ENCODE data around the gene SPPL2C. TPM values are rescaled to one million over a fixed set of nuclear protein-coding genes. Genes with fewer than 3 reads are reported as not detected.

SPPL2C gene
- total and polyA plus RNA-seq, 2 of the 13 experiments (the other 11 are each of a cell fraction or from before 2014, with no cell fraction given) = not detected

DNA sequence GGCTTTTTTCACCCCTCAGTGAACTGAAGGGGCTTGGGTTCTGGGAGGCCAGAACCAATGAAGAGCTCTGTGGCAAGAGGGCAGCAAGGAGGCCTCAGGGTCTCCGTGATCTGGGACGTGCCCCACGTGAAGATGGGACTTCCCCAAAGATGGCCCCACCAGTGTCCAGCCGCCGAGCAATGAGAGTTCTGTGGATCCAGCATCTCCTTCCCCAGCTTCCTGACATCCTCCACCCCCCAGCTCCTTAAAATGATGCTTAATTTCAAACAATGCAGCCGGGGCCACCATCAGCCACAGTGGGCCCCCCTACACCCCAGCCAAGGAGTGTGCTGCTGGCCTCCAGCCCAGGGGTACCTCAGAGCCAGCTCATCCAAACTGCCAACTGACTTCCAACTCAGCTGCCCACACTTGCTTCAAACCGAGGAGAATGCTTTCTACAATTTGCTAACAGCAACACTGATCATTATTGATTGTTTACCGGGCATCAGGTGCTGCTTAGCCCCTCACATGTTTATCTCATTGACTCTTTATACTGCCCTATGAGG lies 5.9 kb upstream of the SPPL2C start:
- Histone ChIP-seq H3K27me3 (ENCODE audit: control insufficient read depth in 1 of 2, insufficient read depth in 2 of 2, low read length in 2 of 2) (peaks cover 14 to 88% of the 10 kb centered on the region in 2 experiments), H2AFZ (ENCODE audit: low read length) (no peak overlapping the region), H3K9ac (ENCODE audit: insufficient read depth, low read depth, low read length) (no peak overlapping the region), H3K36me3 (replicated peaks in 1 of 2; ENCODE audit: control insufficient read depth in 1 of 2, insufficient read depth in 2 of 2, low read length in 2 of 2) (no peaks in the 10 kb centered on the region), H3K4me2 (ENCODE audit: low read depth, low read length) (no peak overlapping the region), H3K27ac (ENCODE audit: extremely low read length, insufficient read depth, low read length) (no peak overlapping the region), H4K20me1 (ENCODE audit: insufficient read depth, low read length) (no peaks in the 10 kb centered on the region), H3K4me1 (ENCODE audit: insufficient read depth, low read length) (no peaks in the 10 kb centered on the region), H3K79me2 (ENCODE audit: insufficient read depth, low read length) (no peaks in the 10 kb centered on the region), H3K4me3 (replicated peaks in 1 of 3; ENCODE audit: insufficient read depth in 1 of 3, low read depth in 2 of 3, low read length in 3 of 3) (no peak overlapping the region), H3K9me3 (ENCODE audit: low read length) (no peaks in the 10 kb centered on the region)
- under 1% methylated on average over 7 of the region's 8 CpGs for WGBS (ENCODE audit: low lambda C conversion rate)
- BruUV-seq (replicated peaks) = no TSS peak
- intact Hi-C loops (cut with micrococcal nuclease; ENCODE audit: unreplicated experiment) = no loop called here
- DNase-seq (ENCODE audit: low spot score) (no peak), FAIRE-seq (no peak), ATAC-seq (no peak)
- TF ChIP-seq ZNF317 (CRISPR knock-in tag; IDR thresholded peaks at IDR 0.05) = no peak
- TF ChIP-seq ZNF451 (CRISPR knock-in tag; IDR thresholded peaks at IDR 0.05) = no peak
- ChIA-PET POLR2A (no interaction called here), CTCF (ENCODE audit: low intra/inter-chr PET ratio, low total read pairs) (no interaction called here)
- in situ Hi-C loops (cut with HindIII; ENCODE audit: extremely low pct_ligation_motif_present, low pct_unique_long_range_greater_than_20kb) = no loop called here

DNA sequence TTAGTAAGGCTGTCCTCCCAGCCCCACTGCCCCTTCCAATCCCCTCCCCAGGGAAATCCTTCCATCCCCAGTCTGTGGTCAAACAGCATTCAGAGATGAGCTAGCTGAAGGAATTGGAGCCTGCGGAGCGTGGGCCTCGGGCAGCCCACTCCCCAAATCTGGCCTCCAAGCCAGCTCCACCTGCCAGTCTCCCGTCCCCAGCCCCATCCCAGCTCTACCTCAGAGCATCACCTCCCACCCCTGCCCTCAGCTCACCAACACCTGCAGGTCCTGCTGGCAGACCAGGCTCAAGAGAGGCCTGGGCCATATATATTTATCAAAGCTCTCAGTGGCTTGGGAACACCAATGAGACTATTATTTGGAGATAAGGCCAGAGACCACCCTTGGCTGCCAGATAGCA lies 5.2 kb upstream of the SPPL2C start:
- Histone ChIP-seq H2AFZ (ENCODE audit: low read length) (no peak overlapping the region), H3K9me3 (ENCODE audit: low read length) (no peaks in the 10 kb centered on the region), H3K9ac (ENCODE audit: insufficient read depth, low read depth, low read length) (no peak overlapping the region), H3K27ac (ENCODE audit: extremely low read length, insufficient read depth, low read length) (no peak overlapping the region), H3K79me2 (ENCODE audit: insufficient read depth, low read length) (no peaks in the 10 kb centered on the region), H3K27me3 (ENCODE audit: control insufficient read depth in 1 of 2, insufficient read depth in 2 of 2, low read length in 2 of 2) (peaks cover 12 to 88% of the 10 kb centered on the region in 2 experiments), H3K4me3 (replicated peaks in 1 of 3; ENCODE audit: insufficient read depth in 1 of 3, low read depth in 2 of 3, low read length in 3 of 3) (no peak overlapping the region), H3K4me1 (ENCODE audit: insufficient read depth, low read length) (no peaks in the 10 kb centered on the region), H3K36me3 (replicated peaks in 1 of 2; ENCODE audit: control insufficient read depth in 1 of 2, insufficient read depth in 2 of 2, low read length in 2 of 2) (no peaks in the 10 kb centered on the region), H3K4me2 (ENCODE audit: low read depth, low read length) (no peak overlapping the region), H4K20me1 (ENCODE audit: insufficient read depth, low read length) (no peaks in the 10 kb centered on the region)
- TF ChIP-seq MBD4 (IDR thresholded peaks at IDR 0.05; ENCODE audit: borderline replicate concordance, low read length) = no peak
- no peak for TF ChIP-seq SIX4 (CRISPR knock-in tag; IDR thresholded peaks at IDR 0.05)
- no peak for TF ChIP-seq ZNF543 (CRISPR knock-in tag; IDR thresholded peaks at IDR 0.05)
- TF ChIP-seq, protein P1, sequence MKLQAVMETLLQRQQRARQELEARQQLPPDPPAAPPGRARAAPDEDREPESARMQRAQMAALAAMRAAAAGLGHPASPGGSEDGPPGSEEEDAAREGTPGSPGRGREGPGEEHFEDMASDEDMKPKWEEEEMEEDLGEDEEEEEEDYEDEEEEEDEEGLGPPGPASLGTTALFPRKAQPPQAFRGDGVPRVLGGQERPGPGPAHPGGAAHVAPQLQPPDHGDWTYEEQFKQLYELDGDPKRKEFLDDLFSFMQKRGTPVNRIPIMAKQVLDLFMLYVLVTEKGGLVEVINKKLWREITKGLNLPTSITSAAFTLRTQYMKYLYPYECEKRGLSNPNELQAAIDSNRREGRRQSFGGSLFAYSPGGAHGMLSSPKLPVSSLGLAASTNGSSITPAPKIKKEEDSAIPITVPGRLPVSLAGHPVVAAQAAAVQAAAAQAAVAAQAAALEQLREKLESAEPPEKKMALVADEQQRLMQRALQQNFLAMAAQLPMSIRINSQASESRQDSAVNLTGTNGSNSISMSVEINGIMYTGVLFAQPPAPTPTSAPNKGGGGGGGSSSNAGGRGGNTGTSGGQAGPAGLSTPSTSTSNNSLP (IDR thresholded peaks at IDR 0.05; ENCODE audit: low read depth, low read length) = no peak
- TF ChIP-seq, protein P2, sequence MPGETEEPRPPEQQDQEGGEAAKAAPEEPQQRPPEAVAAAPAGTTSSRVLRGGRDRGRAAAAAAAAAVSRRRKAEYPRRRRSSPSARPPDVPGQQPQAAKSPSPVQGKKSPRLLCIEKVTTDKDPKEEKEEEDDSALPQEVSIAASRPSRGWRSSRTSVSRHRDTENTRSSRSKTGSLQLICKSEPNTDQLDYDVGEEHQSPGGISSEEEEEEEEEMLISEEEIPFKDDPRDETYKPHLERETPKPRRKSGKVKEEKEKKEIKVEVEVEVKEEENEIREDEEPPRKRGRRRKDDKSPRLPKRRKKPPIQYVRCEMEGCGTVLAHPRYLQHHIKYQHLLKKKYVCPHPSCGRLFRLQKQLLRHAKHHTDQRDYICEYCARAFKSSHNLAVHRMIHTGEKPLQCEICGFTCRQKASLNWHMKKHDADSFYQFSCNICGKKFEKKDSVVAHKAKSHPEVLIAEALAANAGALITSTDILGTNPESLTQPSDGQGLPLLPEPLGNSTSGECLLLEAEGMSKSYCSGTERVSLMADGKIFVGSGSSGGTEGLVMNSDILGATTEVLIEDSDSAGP (CRISPR knock-in tag; IDR thresholded peaks at IDR 0.05; ENCODE audit: borderline replicate concordance) = no peak
- TF ChIP-seq, protein P3, sequence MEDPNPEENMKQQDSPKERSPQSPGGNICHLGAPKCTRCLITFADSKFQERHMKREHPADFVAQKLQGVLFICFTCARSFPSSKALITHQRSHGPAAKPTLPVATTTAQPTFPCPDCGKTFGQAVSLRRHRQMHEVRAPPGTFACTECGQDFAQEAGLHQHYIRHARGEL (CRISPR knock-in tag; IDR thresholded peaks at IDR 0.05) = no peak
- intact Hi-C loops (cut with micrococcal nuclease; ENCODE audit: unreplicated experiment) = no loop called here
- BruUV-seq (replicated peaks) = no TSS peak
- in situ Hi-C loops (cut with HindIII; ENCODE audit: extremely low pct_ligation_motif_present, low pct_unique_long_range_greater_than_20kb) = no loop called here
- FAIRE-seq = no peak
- no peak for DNase-seq (ENCODE audit: low spot score)
- CTCF ChIA-PET (ENCODE audit: low intra/inter-chr PET ratio, low total read pairs) = no interaction called here
- 18% methylated on average over 4 of the region's 4 CpGs for WGBS (ENCODE audit: low lambda C conversion rate)
- ATAC-seq = no peak
- POLR2A ChIA-PET = no interaction called here

All from HepG2 (cell line).